Activated CD8-positive, alpha-beta T cell treated with anti-CD3 and anti-CD28 coated beads, Interleukin-2, amount 10 ng/mL, durations not matched to agents 7 days and 5 days (primary cell): ENCODE results near the gene DND1. TPM values are rescaled to one million over a fixed set of nuclear protein-coding genes. Genes with fewer than 3 reads are reported as not detected.
"Not testable (repeated sequence)": the region's sequence is repeated elsewhere in the genome, so short reads cannot be mapped to it uniquely, and the experiment has no call there.

Source experiments
- ATAC-seq: fragments of 150-1000 bp; cut with Tn5 transposase; one replicate; pipeline ENCODE4 v1.10.0; 2021; ENCODE audit warnings: moderate library complexity
- CTCF ChIA-PET: fragments of 350-600 bp; sonication (Branson Sonifier 250); formaldehyde crosslinking; loops from one replicate; lab custom pipeline; 2021; ENCODE audit warnings: antibody characterized with exemption; lab: Charles Lee
- POLR2A ChIA-PET: fragments of 350-600 bp; sonication (Branson Sonifier 250); formaldehyde crosslinking; loops from one replicate; lab custom pipeline; 2021; ENCODE audit warnings: antibody characterized with exemption; lab: Charles Lee
- DNase-seq: peaks from one replicate; pipeline ENCODE4 v3.0.0-alpha.2; 2020
- H3K27ac Mint-ChIP-seq: one replicate; pipeline ENCODE4 v1.8.0; 2021; ENCODE audit warnings: mild to moderate bottlenecking, mixed read lengths
- H3K27me3 Mint-ChIP-seq: one replicate; pipeline ENCODE4 v1.8.0; 2021; ENCODE audit warnings: low read depth, mixed read lengths
- H3K36me3 Mint-ChIP-seq: one replicate; pipeline ENCODE4 v1.8.0; 2021; ENCODE audit warnings: low read depth, mixed read lengths
- H3K4me1 Mint-ChIP-seq: one replicate; pipeline ENCODE4 v1.8.0; 2021; ENCODE audit warnings: low read depth, mixed read lengths
- H3K4me3 Mint-ChIP-seq: one replicate; pipeline ENCODE4 v1.8.0; 2021; ENCODE audit warnings: mild to moderate bottlenecking, mixed read lengths
- H3K9me3 Mint-ChIP-seq: one replicate; pipeline ENCODE4 v1.8.0; 2022; ENCODE audit warnings: mixed read lengths; ENCODE audit not compliant: insufficient read depth
- total RNA-seq, 2 experiments: library from RNA; stranded (reverse); gene quantifications; one replicate each; pipeline ENCODE4 v1.2.3, GENCODE V29; 2021

The DND1 gene
- total RNA-seq, 2 experiments from 2014 or later = 3.1 to 4.1 TPM

- ATAC-seq = peak; percentile 95
Observed at GRCh38 chr5:140639148-140639981, 34.0 kb downstream of the DND1 start, which contains the start of gene TMCO6. Gene TMCO6 (plus strand): TSS chr5:140639451. CDS start chr5:140639528, 77 bp downstream.

GRCh38 chr5:140638898-140639147 is 34.6 kb downstream of the DND1 start:
- Mint-ChIP-seq H3K4me3 (peak overlapping the region; percentile 89), H3K27ac (peak overlapping the region; percentile 94), H3K36me3 (peaks cover 21% of the 10 kb centered on the region), H3K4me1 (peaks cover 49% of the 10 kb centered on the region)
- ATAC-seq, DNase-seq, H3K9me3 Mint-ChIP-seq, H3K27me3 Mint-ChIP-seq: not testable (repeated sequence)
- ChIA-PET POLR2A (interaction anchor here (0.5 to 2.0 kb wide), 8 partner anchors 9 to 236 kb away, joined by 3 to 13 read pairs (median 4); partner anchors contain the start of genes EIF4EBP3, IK, NDUFA2 and SLC35A4), CTCF (interaction anchor here (0.8 to 2.2 kb wide), 12 partner anchors 9 to 395 kb away, joined by 3 to 16 read pairs (median 4); partner anchors contain the start of genes EIF4EBP3, IK and NDUFA2)

More at GRCh38 chr5:140639148-140639981, 34.0 kb downstream of the DND1 start, which contains the start of gene TMCO6:
- peaks cover 27% of the 10 kb centered on the region for H3K36me3 Mint-ChIP-seq
- DNase-seq = peak; percentile 98
- H3K9me3 Mint-ChIP-seq = no peaks in the 10 kb centered on the region
- POLR2A ChIA-PET = interaction anchor here (0.6 to 2.0 kb wide), 10 partner anchors 9 to 237 kb away, joined by 3 to 13 read pairs (median 3); partner anchors contain the start of genes EIF4EBP3, IK, NDUFA2 and SLC35A4
- CTCF ChIA-PET = interaction anchor here (0.7 to 2.2 kb wide), 15 partner anchors 8 to 395 kb away, joined by 3 to 16 read pairs (median 3); partner anchors contain the start of genes ANKHD1, EIF4EBP3, IK and NDUFA2
- H3K27ac Mint-ChIP-seq = peak within 1 kb of the TSS; percentile 94
- peaks cover 46% of the 10 kb centered on the region for H3K4me1 Mint-ChIP-seq
- H3K4me3 Mint-ChIP-seq = peak within 1 kb of the TSS; percentile 89
- no peaks in the 10 kb centered on the region for H3K27me3 Mint-ChIP-seq

- ATAC-seq (no peak), DNase-seq (no peak)
- Mint-ChIP-seq H3K36me3 (peaks cover 20% of the 10 kb centered on the region), H3K27me3 (peaks cover 7% of the 10 kb centered on the region), H3K9me3 (no peaks in the 10 kb centered on the region), H3K4me1 (peaks cover 56% of the 10 kb centered on the region), H3K4me3 (no peak overlapping the region), H3K27ac (no peak overlapping the region)
- ChIA-PET CTCF (interaction anchor here (1.3 to 2.2 kb wide), 4 partner anchors 68 to 264 kb away, joined by 3 to 10 read pairs (median 6); no protein-coding TSS in a partner anchor), POLR2A (no interaction called here)
Observed at GRCh38 chr5:140637371-140638100, 35.8 kb downstream of the DND1 start.

GRCh38 chr5:140635291-140636257 is 37.8 kb downstream of the DND1 start:
- Mint-ChIP-seq H3K4me1 (peaks cover 51% of the 10 kb centered on the region), H3K9me3 (no peaks in the 10 kb centered on the region), H3K27me3 (peaks cover 20% of the 10 kb centered on the region), H3K27ac (no peak overlapping the region), H3K36me3 (peaks cover 4% of the 10 kb centered on the region), H3K4me3 (no peak overlapping the region)
- ATAC-seq (no peak), DNase-seq (no peak)
- CTCF ChIA-PET = interaction anchor here (0.7 to 2.7 kb wide), 27 partner anchors 9 to 396 kb away, joined by 3 to 28 read pairs (median 4); partner anchors contain the start of genes ANKHD1, EIF4EBP3, IK and NDUFA2
- POLR2A ChIA-PET = interaction anchor here (0.6 to 2.3 kb wide), 6 partner anchors 12 to 234 kb away, joined by 3 to 12 read pairs (median 5); partner anchors contain the start of genes ANKHD1, EIF4EBP3, IK and NDUFA2

- Mint-ChIP-seq H3K4me1 (peaks cover 43% of the 10 kb centered on the region), H3K27ac (no peak overlapping the region), H3K4me3 (no peak overlapping the region), H3K27me3 (peaks cover 22% of the 10 kb centered on the region), H3K9me3 (no peaks in the 10 kb centered on the region), H3K36me3 (no peaks in the 10 kb centered on the region)
- ATAC-seq (no peak), DNase-seq (no peak)
- ChIA-PET POLR2A (interaction anchor here (0.6 to 2.3 kb wide), 4 partner anchors 13 to 345 kb away, joined by 3 to 11 read pairs (median 4); partner anchors contain the start of genes EIF4EBP3, IK and NDUFA2), CTCF (interaction anchor here (0.9 to 2.7 kb wide), 14 partner anchors 10 to 273 kb away, joined by 3 to 28 read pairs (median 5); partner anchors contain the start of genes EIF4EBP3, IK and NDUFA2)
Observed at GRCh38 chr5:140634103-140634502, 39.3 kb downstream of the DND1 start.

GRCh38 chr5:140633501-140633900 is 39.9 kb downstream of the DND1 start:
- CTCF ChIA-PET = interaction anchor here (1.0 to 2.7 kb wide), 7 partner anchors 25 to 281 kb away, joined by 3 to 28 read pairs (median 7); partner anchors contain the start of gene EIF4EBP3
- DNase-seq (no peak), ATAC-seq (no peak)
- Mint-ChIP-seq H3K9me3 (no peaks in the 10 kb centered on the region), H3K4me1 (peaks cover 37% of the 10 kb centered on the region), H3K27me3 (peaks cover 22% of the 10 kb centered on the region), H3K36me3 (no peaks in the 10 kb centered on the region), H3K27ac (no peak overlapping the region), H3K4me3 (peak overlapping the region; percentile 75)
- POLR2A ChIA-PET = no interaction called here

GRCh38 chr5:140633021-140633471 is 40.3 kb downstream of the DND1 start, which contains the start of gene CD14:
Gene CD14 (minus strand): TSS chr5:140633175. CDS start chr5:140633071, 104 bp downstream.
- ATAC-seq = no peak
- peaks cover 2% of the 10 kb centered on the region for H3K36me3 Mint-ChIP-seq
- peak within 1 kb of the TSS; percentile 75 for H3K4me3 Mint-ChIP-seq
- H3K4me1 Mint-ChIP-seq = peaks cover 33% of the 10 kb centered on the region
- H3K27me3 Mint-ChIP-seq = peaks cover 24% of the 10 kb centered on the region
- peaks cover 2% of the 10 kb centered on the region for H3K9me3 Mint-ChIP-seq
- H3K27ac Mint-ChIP-seq = peak within 1 kb of the TSS; percentile 57
- ChIA-PET POLR2A (interaction anchor here (0.5 to 1.2 kb wide), 5 partner anchors 14 to 232 kb away, joined by 3 to 6 read pairs (median 3); partner anchors contain the start of genes ANKHD1, IK and NDUFA2), CTCF (interaction anchor here (0.8 to 2.3 kb wide), 12 partner anchors 12 to 281 kb away, joined by 3 to 7 read pairs (median 4); partner anchors contain the start of genes EIF4EBP3, IK and NDUFA2)
- no peak for DNase-seq

GRCh38 chr5:140632366-140633020 is 40.9 kb downstream of the DND1 start:
- Mint-ChIP-seq H3K27me3 (peaks cover 24% of the 10 kb centered on the region), H3K36me3 (peaks cover 2% of the 10 kb centered on the region), H3K27ac (peak overlapping the region; percentile 57), H3K4me1 (peaks cover 31% of the 10 kb centered on the region), H3K4me3 (peak overlapping the region; percentile 75), H3K9me3 (peaks cover 7% of the 10 kb centered on the region)
- ChIA-PET CTCF (interaction anchor here (0.8 to 2.3 kb wide), 12 partner anchors 13 to 280 kb away, joined by 3 to 7 read pairs (median 4); partner anchors contain the start of genes EIF4EBP3, IK and NDUFA2), POLR2A (interaction anchor here (0.5 to 1.2 kb wide), 5 partner anchors 15 to 231 kb away, joined by 3 to 6 read pairs (median 3); partner anchors contain the start of genes ANKHD1, IK and NDUFA2)
- peak; percentile 59 for DNase-seq
- ATAC-seq = peak; percentile 84

- CTCF ChIA-PET = interaction anchor here (1.1 to 2.3 kb wide), 7 partner anchors 14 to 268 kb away, joined by 3 to 7 read pairs (median 6); no protein-coding TSS in a partner anchor
- ATAC-seq (peak; percentile 54), DNase-seq (peak; percentile 42)
- peaks cover 31% of the 10 kb centered on the region for H3K4me1 Mint-ChIP-seq
- H3K36me3 Mint-ChIP-seq = peaks cover 2% of the 10 kb centered on the region
- peaks cover 27% of the 10 kb centered on the region for H3K27me3 Mint-ChIP-seq
- POLR2A ChIA-PET = interaction anchor here (1.0 to 1.2 kb wide), 3 partner anchors 15 to 231 kb away, joined by 3 to 6 read pairs (median 5); partner anchors contain the start of genes ANKHD1, IK and NDUFA2
- H3K27ac Mint-ChIP-seq = no peak overlapping the region
- H3K9me3 Mint-ChIP-seq = peaks cover 13% of the 10 kb centered on the region
- peak overlapping the region; percentile 75 for H3K4me3 Mint-ChIP-seq
Observed at GRCh38 chr5:140631831-140632365, 41.5 kb downstream of the DND1 start.
